GM21786 (cell line): Measurements from ENCODE around the gene VCAN.
A peak's percentile ranks its signal among the peaks of the same experiment; 100 is the strongest.
"Not testable (repeated sequence)": the region's sequence is repeated elsewhere in the genome, so short reads cannot be mapped to it uniquely, and the experiment has no call there.

Experiments
- ATAC-seq: cut with Tn5 transposase; IDR thresholded peaks from one replicate; pipeline ENCODE4 v1.9.1; 2021; ENCODE audit not compliant: unreplicated experiment

The VCAN gene

GRCh38 chr5:83471405-83472212 is at the start of gene VCAN:
Gene VCAN (plus strand): TSS chr5:83471744. CDS start chr5:83483519, 11,775 bp downstream.
- no peak for ATAC-seq

GRCh38 chr5:83422284-83422683 is 49.3 kb upstream of the VCAN start:
- ATAC-seq = no peak

GRCh38 chr5:83426855-83427254 is 44.7 kb upstream of the VCAN start:
- ATAC-seq = peak; percentile 66

GRCh38 chr5:83428126-83428525 is 43.4 kb upstream of the VCAN start:
- no peak for ATAC-seq

GRCh38 chr5:83428890-83429289 is 42.7 kb upstream of the VCAN start:
- ATAC-seq = no peak

- peak; percentile 69 for ATAC-seq
Measured at GRCh38 chr5:83430130-83431010, 41.2 kb upstream of the VCAN start.

- no peak for ATAC-seq
Measured at GRCh38 chr5:83433891-83434290, 37.7 kb upstream of the VCAN start.

- ATAC-seq = no peak
Measured at GRCh38 chr5:83434946-83435345, 36.6 kb upstream of the VCAN start.

GRCh38 chr5:83436276-83436675 is 35.3 kb upstream of the VCAN start:
- ATAC-seq = no peak

GRCh38 chr5:83437697-83438096 is 33.8 kb upstream of the VCAN start:
- not testable (repeated sequence) for ATAC-seq

GRCh38 chr5:83440826-83441225 is 30.7 kb upstream of the VCAN start:
- no peak for ATAC-seq

GRCh38 chr5:83441747-83442146 is 29.8 kb upstream of the VCAN start:
- ATAC-seq = peak; percentile 52

GRCh38 chr5:83443534-83443933 is 28.0 kb upstream of the VCAN start:
- ATAC-seq = no peak

- no peak for ATAC-seq
Measured at GRCh38 chr5:83444445-83444844, 27.1 kb upstream of the VCAN start.

- no peak for ATAC-seq
Measured at GRCh38 chr5:83446253-83446947, 25.1 kb upstream of the VCAN start.

GRCh38 chr5:83447533-83447932 is 24.0 kb upstream of the VCAN start:
- ATAC-seq = no peak

- ATAC-seq = no peak
Measured at GRCh38 chr5:83450183-83450966, 21.2 kb upstream of the VCAN start.

- no peak for ATAC-seq
Measured at GRCh38 chr5:83450967-83451248, 20.6 kb upstream of the VCAN start.

GRCh38 chr5:83451955-83452354 is 19.6 kb upstream of the VCAN start:
- no peak for ATAC-seq

- ATAC-seq = no peak
Measured at GRCh38 chr5:83453937-83454336, 17.6 kb upstream of the VCAN start.

GRCh38 chr5:83464261-83464660 is 7.3 kb upstream of the VCAN start:
- no peak for ATAC-seq
